ENCODE data around the gene GLIPR2.

The GLIPR2 gene

DNA sequence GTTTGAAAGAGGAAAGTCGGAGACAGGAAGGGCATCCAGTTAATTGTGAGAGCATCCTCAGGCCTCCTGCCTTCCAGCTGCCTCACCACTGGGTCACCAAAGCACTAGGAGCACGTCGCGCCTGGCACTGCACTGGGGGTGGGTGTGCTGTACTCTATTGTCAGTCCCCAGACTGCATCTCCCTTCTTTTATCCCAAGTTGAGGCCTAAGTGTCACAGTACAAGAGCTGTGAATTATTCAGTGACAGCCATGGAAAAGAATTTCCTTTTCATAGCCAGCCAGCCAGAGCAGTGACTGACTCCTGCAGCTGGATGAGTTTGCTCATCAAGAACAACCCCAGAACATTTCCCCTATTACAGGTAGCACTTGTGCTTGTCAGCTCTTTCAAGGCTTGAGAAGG lies 70.5 kb downstream of the GLIPR2 start:
- no peak for DNase-seq

DNA sequence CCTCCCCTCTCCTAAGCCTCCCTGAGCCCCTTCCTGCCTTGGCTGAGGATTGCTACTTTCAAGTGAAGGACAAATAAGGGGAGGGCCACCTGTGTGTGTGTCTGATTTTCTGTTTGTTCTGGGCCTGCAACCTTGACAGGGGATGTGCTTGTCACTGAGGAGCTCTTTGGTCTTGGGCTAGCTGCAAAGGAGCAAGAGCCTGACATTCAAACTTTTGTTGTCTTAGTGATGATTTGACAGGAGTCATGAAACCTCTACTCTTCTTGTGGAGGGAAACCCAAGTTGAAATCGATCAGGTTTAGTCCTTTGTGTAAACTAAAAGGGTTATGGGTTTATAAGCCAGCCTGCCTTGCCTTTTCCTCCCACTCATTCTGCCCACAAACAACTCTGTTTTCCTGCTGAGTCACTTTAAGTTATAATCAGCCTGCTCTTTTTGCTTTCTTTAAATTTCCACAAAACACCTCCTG lies 71.0 kb downstream of the GLIPR2 start:
- DNase-seq, result no peak

DNA sequence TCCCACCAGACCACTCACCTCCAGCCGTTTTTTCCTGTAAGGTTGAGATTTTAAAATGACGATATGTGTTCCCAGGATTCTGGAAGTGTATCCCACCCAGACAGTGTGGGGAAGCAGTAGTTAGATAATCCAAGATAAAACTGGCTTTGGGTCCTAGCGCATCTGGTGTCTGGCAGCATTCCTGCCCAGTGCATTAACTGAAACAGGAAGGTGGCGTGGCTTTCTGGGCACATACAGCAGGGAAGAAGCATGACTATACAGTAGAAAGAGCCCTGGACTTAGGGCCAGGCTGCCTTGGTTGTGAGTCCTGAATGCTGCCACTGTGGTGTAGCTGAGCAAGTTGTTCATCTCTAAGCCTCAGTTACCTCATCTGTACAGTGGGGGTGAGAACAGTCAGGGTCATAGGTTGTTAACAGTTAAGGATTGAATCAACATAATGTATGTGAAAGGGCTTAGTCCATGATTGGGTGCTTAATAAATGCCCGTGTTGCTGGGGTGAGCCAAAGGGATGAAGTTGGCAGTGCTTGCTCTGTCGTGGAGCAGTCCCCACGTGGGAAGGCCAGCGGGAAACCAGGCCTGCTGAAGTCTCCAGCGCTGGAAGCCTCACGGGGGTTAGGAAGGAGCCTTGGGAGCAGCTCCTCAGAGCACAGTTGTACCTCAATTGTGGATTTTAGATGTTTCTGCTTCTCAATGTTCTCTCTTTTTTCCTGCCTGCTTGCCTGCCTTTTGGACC lies 72.2 kb downstream of the GLIPR2 start:
- DNase-seq, result no peak

DNA sequence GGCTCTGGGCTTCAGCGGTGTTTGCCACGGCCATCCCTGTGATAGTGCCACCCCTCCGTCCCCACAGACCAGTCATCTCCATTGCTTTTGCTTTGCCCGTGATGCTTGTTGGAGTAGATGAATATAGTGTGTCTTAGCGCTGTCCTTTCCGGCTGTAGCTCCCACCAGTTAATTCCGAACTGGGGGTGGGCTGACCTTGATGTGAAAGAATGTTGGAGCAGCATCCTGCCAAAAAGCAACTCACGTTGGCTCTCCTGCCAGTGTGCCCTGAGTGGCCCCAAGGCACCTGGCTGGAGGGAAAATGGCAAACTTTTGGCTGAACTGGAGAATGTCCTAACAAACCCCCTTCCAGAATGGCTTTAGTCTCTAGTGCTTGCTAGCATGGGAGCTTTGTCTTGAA lies 74.2 kb downstream of the GLIPR2 start:
- DNase-seq, result no peak

DNA sequence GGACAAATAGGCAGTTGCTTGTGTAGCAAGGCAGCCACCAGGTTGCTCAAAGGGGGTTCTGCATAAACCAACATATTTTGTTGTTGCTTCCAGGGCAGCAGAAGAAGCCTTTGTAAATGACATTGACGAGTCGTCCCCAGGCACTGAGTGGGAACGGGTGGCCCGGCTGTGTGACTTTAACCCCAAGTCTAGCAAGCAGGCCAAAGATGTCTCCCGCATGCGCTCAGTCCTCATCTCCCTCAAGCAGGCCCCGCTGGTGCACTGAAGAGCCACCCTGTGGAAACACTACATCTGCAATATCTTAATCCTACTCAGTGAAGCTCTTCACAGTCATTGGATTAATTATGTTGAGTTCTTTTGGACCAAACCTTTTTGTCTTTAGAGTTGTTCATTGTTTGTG lies 75.0 kb downstream of the GLIPR2 start:
- no peak for DNase-seq

DNA sequence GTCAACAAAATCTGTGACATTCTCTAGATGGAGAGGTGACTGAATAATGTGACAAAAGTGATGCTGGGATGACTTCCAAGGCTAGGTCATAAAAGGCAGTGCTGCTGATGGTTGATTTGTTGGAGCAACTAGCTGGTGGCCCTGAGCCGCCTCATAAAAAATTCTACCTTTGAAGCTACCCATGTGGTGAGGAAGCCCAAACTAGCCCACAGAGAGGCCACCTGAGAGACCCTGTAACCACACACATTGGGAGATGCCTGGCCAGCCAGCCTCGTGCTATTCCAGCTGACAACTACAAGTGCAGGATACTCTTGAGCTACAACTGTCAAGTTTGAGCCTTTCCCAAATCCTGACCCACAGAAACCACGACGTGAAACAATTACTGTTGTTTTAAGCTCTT lies 76.9 kb downstream of the GLIPR2 start:
- DNase-seq, result no peak
